Effector memory CD4-positive, alpha-beta T cell (primary cell): ENCODE measurements around the gene BPIFB1.

Experiments used
- DNase-seq, 3 donors: peaks; one replicate each; pipeline ENCODE4 v3.0.0-alpha.2; 2020
- H3K27ac ChIP-seq: 2 replicates; pipeline ENCODE4 v1.7.0; 2013; ENCODE audit warnings: mild to moderate bottlenecking, low read length, moderate library complexity; ENCODE audit not compliant: insufficient read depth, poor library complexity, severe bottlenecking
- H3K27me3 ChIP-seq: replicated peaks from 2 replicates; pipeline ENCODE4 v1.7.0; 2013; ENCODE audit warnings: mild to moderate bottlenecking, low read length; ENCODE audit not compliant: insufficient read depth, control insufficient read depth, poor library complexity, severe bottlenecking
- H3K36me3 ChIP-seq: 2 replicates; pipeline ENCODE4 v1.7.0; 2013; ENCODE audit warnings: mild to moderate bottlenecking, low read length, moderate library complexity; ENCODE audit not compliant: control insufficient read depth, insufficient read depth
- H3K4me1 ChIP-seq: 2 replicates; pipeline ENCODE4 v1.7.0; 2013; ENCODE audit warnings: low read length, mild to moderate bottlenecking; ENCODE audit not compliant: control insufficient read depth, insufficient read depth, poor library complexity, severe bottlenecking
- H3K4me3 ChIP-seq: 2 replicates; pipeline ENCODE4 v1.7.0; 2013; ENCODE audit warnings: low read length, low read depth, mild to moderate bottlenecking; ENCODE audit not compliant: insufficient read depth, poor library complexity, severe bottlenecking
- H3K9me3 ChIP-seq: 2 replicates; pipeline ENCODE4 v1.7.0; 2013; ENCODE audit warnings: mild to moderate bottlenecking, low read length, moderate library complexity; ENCODE audit not compliant: control insufficient read depth

Gene BPIFB1

DNA sequence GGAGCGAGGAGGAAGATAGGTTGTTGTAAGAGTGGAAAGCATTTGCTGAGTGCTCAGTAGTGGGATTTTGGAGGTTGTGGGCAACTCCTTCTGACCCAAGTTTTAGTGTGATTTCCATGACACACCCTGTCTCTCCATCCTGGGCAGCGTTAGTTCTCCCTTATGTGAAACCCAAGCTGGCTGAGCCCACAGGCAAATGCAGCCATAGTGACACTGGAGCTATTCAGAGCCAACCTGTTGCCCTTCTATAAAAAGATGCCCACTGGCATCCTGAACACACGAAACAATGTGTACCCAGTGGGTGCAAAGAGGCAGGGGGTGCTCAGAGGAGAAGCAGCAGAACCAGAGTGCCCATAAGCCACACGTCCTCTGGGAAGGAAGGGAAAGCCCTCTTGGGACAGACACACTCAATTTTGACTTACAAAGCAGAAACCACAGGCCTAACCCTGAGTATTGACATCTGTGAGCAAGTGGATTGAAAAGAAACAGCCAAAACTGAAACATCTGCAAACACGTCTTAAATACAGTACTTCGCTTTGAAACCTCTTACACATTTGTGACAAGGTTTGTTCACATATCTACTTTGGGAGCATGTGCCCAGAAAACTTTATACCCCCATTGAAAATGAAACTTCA lies 54.6 kb downstream of the BPIFB1 start:
- Histone ChIP-seq H3K27ac (no peak overlapping the region), H3K4me1 (no peaks in the 10 kb centered on the region), H3K27me3 (no peaks in the 10 kb centered on the region), H3K36me3 (no peaks in the 10 kb centered on the region), H3K4me3 (no peak overlapping the region), H3K9me3 (no peaks in the 10 kb centered on the region)
- no peak for DNase-seq

DNA sequence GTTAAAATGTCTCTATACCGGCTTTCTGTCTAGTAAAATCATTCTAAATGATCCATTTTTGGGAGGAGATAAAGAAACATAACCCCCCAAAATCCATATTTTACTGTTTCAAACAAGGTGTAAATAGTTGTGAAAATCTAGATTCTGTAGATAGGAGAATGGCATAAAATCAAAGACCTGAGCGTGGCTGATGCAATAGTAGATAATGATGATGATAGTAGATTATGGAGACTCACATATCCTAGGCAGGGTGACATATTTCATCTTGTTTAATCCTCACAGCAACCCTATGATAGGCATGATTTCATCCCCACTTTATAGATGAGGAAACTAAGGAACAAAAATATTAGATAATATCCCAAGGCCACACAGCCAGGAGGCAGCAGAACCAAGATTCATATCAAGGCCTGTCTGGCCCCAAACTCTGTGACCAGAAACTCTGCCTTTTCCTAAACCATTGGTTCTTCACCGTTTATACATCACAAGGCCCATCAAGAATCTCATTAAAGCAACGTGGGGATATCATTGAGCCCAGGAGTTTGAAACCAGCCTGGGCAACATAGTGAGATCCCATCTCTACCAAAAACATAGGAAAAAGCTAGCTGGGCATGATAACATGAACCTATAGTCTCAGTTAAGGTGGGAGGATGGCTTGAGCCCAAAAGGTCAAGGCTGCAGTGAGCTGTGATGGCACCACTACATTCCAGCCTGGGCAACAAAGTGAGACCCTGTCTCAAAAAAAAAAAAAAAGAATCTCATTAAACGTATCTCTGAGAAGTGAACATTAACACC lies 55.6 kb downstream of the BPIFB1 start:
- Histone ChIP-seq H3K4me1 (no peaks in the 10 kb centered on the region), H3K4me3 (no peak overlapping the region), H3K27ac (no peak overlapping the region), H3K36me3 (no peaks in the 10 kb centered on the region), H3K9me3 (no peaks in the 10 kb centered on the region), H3K27me3 (no peaks in the 10 kb centered on the region)
- DNase-seq, result no peak

DNA sequence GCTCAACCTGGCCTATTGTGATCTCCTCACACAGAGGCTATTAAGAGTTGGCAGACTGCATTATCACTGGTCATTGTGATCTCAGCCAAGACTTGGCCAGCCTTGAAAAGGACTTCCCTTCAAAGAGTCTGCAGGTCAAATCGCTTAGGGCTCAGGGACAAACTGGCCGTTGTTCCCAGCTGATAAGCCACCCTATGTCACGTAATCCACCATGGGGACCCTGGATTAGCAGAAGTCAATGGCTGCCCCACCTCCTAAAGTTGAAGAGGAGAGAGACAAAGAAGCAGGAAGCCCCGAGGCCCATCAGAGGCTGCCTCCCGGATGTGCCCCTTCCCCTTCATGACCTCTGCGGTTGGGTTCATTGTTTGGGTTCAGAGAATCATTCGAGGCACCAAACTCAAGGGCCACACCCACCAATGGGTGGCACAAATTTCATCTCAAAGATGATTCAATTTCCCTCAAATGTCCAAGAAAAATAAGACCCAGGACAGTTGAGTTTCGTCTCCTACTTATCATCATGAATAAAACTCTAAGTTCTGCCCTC lies 56.6 kb downstream of the BPIFB1 start:
- Histone ChIP-seq H3K27me3 (no peaks in the 10 kb centered on the region), H3K27ac (no peak overlapping the region), H3K4me3 (no peak overlapping the region), H3K4me1 (no peaks in the 10 kb centered on the region), H3K36me3 (no peaks in the 10 kb centered on the region), H3K9me3 (no peaks in the 10 kb centered on the region)
- DNase-seq, result no peak

DNA sequence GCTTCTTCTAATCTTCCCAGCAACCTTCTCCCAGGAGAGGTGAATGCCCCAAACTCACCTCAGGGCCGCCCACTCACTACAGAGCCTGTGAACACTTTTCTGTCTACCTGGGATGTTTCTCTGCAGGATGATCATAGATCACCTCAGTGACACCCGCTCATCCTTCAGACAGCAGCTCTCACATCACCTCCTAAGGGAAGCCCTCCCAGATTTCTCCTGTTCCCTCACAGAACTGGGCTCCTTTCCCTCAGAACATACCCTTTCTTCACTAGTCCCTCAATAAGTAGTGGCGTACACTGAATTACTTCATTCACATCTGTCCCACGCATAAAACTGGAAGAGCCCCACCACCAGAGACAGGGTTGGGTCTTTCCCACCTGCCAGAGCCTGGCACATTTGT lies 60.5 kb downstream of the BPIFB1 start:
- Histone ChIP-seq H3K27ac (no peak overlapping the region), H3K4me3 (no peak overlapping the region), H3K36me3 (no peaks in the 10 kb centered on the region), H3K4me1 (no peaks in the 10 kb centered on the region), H3K9me3 (no peaks in the 10 kb centered on the region), H3K27me3 (no peaks in the 10 kb centered on the region)
- DNase-seq, result no peak

DNA sequence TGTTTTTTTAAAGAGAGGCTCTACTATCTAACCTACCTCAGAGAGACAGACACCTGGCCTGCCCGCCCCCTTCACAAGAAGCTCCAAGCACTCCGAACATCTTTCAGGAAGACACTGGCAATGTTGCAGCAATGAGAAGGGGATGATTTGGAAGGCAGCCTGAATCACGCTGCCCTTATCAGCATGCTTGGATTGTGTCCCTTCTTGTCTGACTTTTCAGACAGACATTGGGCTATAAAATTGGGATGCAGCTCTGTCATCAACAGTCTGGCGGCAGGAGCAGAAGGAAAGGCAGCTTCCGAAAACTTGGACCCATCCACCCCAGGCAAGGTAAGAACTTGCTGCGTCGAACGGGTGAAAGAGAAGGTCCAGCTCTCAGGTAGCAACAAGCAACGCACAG lies 62.3 kb downstream of the BPIFB1 start:
- DNase-seq, result no peak
- Histone ChIP-seq H3K27ac (no peak overlapping the region), H3K4me1 (no peaks in the 10 kb centered on the region), H3K9me3 (no peaks in the 10 kb centered on the region), H3K27me3 (no peaks in the 10 kb centered on the region), H3K4me3 (no peak overlapping the region), H3K36me3 (peaks cover 7% of the 10 kb centered on the region)

DNA sequence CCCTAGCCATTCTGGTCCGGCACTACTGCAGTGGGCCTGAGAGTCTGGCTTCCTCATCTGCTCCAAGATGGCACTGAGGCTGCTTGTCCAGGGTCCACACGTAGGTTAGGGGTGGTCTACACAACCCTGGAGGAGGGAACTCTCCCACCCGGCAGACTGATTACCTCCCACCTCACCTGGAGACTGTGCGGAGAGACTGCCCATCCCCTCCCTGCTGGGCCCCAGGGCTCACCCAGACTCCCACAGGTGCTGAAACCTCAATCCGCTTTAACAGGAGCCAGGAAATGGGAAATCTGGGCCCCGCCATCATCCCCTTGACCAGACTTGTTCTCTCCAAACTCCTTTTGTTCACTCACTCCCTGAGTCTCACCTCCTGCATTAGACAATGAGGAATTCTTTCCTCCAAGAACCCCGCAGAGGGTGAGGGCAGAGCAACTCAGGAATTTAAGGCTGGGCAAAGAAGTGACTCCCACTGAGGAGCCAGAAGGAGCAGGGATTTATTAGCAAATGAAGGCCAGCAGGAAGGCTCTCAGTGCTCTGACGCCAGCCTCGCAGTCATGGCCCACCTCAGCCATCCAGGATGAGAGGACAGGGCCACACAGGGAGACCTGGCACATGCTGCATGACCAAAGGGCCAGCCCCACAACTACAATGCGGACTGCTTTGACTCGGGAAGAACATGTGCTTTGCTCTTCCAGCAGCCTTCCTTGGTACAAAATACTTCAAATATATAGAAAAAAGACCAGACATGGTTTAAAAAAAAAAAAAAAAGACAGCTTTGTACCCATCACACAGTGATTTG lies 65.3 kb downstream of the BPIFB1 start:
- H3K27ac ChIP-seq, result no peak overlapping the region
- no peaks in the 10 kb centered on the region for H3K27me3 ChIP-seq
- no peaks in the 10 kb centered on the region for H3K9me3 ChIP-seq
- peaks cover 7% of the 10 kb centered on the region for H3K36me3 ChIP-seq
- H3K4me3 ChIP-seq, result no peak overlapping the region
- no peaks in the 10 kb centered on the region for H3K4me1 ChIP-seq
- no peak for DNase-seq

DNA sequence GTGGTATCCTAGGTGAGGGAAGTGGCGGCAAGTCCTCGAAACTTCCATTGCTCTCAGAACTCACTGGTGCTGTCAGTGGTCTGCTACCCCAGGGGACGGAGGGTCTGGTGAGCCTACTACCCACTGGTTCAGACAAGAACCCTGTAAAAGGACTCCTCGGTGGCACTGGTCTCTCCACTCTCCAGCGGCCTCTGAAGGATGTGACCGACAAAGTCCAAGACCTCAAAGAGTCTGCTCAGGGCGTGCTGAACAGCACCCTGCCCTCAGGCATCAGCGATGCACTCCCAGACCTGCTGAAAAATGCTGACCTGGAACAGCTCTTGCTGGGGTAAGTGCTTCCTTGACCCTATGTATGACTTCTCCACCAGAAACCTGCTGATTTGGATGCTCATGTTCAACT lies 66.5 kb downstream of the BPIFB1 start:
- no peaks in the 10 kb centered on the region for H3K4me1 ChIP-seq
- no peaks in the 10 kb centered on the region for H3K9me3 ChIP-seq
- H3K27ac ChIP-seq, result no peak overlapping the region
- peaks cover 7% of the 10 kb centered on the region for H3K36me3 ChIP-seq
- H3K27me3 ChIP-seq, result no peaks in the 10 kb centered on the region
- H3K4me3 ChIP-seq, result no peak overlapping the region
- DNase-seq, result no peak

DNA sequence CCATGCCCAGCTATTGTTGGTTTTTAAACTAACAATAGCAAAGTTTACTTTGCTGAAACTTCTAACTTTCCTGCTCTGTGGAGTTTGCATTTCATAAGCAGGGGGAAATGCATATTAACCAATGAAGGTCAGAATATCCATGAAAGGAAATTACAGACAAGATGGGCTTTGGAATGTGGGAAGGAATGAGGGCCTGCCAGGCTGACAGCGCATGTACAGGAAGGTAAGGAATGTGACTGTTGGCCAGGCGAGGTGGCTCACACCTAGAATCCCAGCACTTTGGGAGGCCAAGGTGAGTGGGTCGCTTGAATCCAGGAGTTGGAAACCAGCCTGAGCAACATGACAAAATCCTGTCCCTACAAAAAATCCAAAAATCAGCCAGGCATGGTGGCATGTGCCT lies 68.7 kb downstream of the BPIFB1 start:
- Histone ChIP-seq H3K9me3 (no peaks in the 10 kb centered on the region), H3K4me3 (no peak overlapping the region), H3K4me1 (no peaks in the 10 kb centered on the region), H3K27me3 (no peaks in the 10 kb centered on the region), H3K36me3 (peaks cover 7% of the 10 kb centered on the region), H3K27ac (no peak overlapping the region)
- no peak for DNase-seq

DNA sequence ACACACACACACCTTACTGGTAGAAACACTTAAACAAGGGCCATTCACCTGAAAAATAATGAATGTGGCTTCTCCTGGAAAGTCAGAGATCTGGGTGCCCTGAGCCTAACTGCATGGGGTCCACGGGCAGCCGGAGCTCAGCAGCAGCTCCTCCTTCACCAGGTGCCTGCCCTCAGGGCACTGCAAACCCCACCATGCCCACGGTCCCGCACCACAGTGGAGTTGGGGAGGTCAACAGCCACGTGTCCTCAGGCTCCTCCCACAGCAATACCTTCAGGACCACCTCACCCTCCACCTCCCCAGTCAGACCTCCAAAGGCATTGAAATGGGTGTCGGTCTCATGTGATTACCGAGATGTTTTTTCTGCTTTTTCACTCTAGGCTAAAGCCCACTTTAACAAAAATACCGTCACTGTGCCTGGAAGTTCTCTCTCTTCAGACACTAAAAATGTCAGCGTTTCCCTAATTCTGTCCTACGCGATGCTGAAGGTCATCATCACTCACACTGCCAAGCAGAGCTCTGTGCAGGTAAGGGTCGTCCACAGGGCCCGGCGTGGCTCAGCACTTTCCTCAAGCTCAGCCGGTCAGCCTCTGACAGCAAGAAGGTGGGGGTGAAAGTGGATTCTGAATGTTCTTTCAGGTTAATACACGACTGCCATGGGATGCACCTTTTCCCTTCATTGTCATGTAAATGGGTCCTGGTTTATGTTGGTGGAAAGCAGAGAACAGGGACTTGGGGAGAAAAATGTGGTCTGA lies 69.4 kb downstream of the BPIFB1 start:
- Histone ChIP-seq H3K27me3 (no peaks in the 10 kb centered on the region), H3K4me1 (no peaks in the 10 kb centered on the region), H3K4me3 (no peak overlapping the region), H3K27ac (no peak overlapping the region), H3K36me3 (peaks cover 7% of the 10 kb centered on the region), H3K9me3 (no peaks in the 10 kb centered on the region)
- no peak for DNase-seq
